Activated naive CD4-positive, alpha-beta T cell treated with anti-CD3 and anti-CD28 coated beads, Interleukin-2, amount 50 U/mL, for 24 hours (primary cell): Measurements from ENCODE around the gene DDX43.
A peak's percentile ranks its signal among the peaks of the same experiment; 100 is the strongest.
"Not testable (repeated sequence)": the region's sequence is repeated elsewhere in the genome, so short reads cannot be mapped to it uniquely, and the experiment has no call there.

Experiments used
- H3K27ac Mint-ChIP-seq: one replicate; pipeline ENCODE4 v1.8.0; 2021; ENCODE audit warnings: mild to moderate bottlenecking, mixed read lengths
- H3K27me3 Mint-ChIP-seq: one replicate; pipeline ENCODE4 v1.8.0; 2021; ENCODE audit warnings: mixed read lengths
- H3K36me3 Mint-ChIP-seq: one replicate; pipeline ENCODE4 v1.8.0; 2021; ENCODE audit warnings: mixed read lengths
- H3K4me1 Mint-ChIP-seq: one replicate; pipeline ENCODE4 v1.8.0; 2021; ENCODE audit warnings: mixed read lengths
- H3K4me3 Mint-ChIP-seq: one replicate; pipeline ENCODE4 v1.8.0; 2021; ENCODE audit warnings: mild to moderate bottlenecking, mixed read lengths
- H3K9me3 Mint-ChIP-seq: one replicate; pipeline ENCODE4 v1.8.0; 2021; ENCODE audit warnings: mixed read lengths

The DDX43 gene

GRCh38 chr6:73435236-73435635 is 40.6 kb downstream of the DDX43 start:
- Mint-ChIP-seq H3K27ac (no peak overlapping the region), H3K4me1 (peaks cover 4% of the 10 kb centered on the region), H3K27me3 (no peaks in the 10 kb centered on the region), H3K36me3 (peaks cover 14% of the 10 kb centered on the region), H3K9me3 (no peaks in the 10 kb centered on the region), H3K4me3 (no peak overlapping the region)

GRCh38 chr6:73443555-73443954 is 48.9 kb downstream of the DDX43 start:
- Mint-ChIP-seq H3K9me3 (no peaks in the 10 kb centered on the region), H3K4me1 (peaks cover 17% of the 10 kb centered on the region), H3K27ac (no peak overlapping the region), H3K27me3 (no peaks in the 10 kb centered on the region), H3K4me3 (no peak overlapping the region), H3K36me3 (peaks cover 23% of the 10 kb centered on the region)

GRCh38 chr6:73451223-73452106 is 56.8 kb downstream of the DDX43 start:
- Mint-ChIP-seq H3K4me3 (peak overlapping the region; percentile 95), H3K36me3 (peaks cover 4% of the 10 kb centered on the region), H3K9me3 (no peaks in the 10 kb centered on the region), H3K4me1 (peaks cover 21% of the 10 kb centered on the region), H3K27me3 (no peaks in the 10 kb centered on the region), H3K27ac (peak overlapping the region; percentile 93)

- peak within 1 kb of the TSS; percentile 95 for H3K4me3 Mint-ChIP-seq
- H3K27me3 Mint-ChIP-seq: no peaks in the 10 kb centered on the region
Measured at GRCh38 chr6:73452107-73452461, 57.5 kb downstream of the DDX43 start, which contains the start of gene CGAS. Gene CGAS (minus strand): TSS chr6:73452297. CDS start chr6:73452181, 116 bp downstream.

GRCh38 chr6:73455865-73456629 is 61.4 kb downstream of the DDX43 start:
- no peaks in the 10 kb centered on the region for H3K36me3 Mint-ChIP-seq
- no peak overlapping the region for H3K4me3 Mint-ChIP-seq
- H3K9me3 Mint-ChIP-seq: no peaks in the 10 kb centered on the region
- peaks cover 11% of the 10 kb centered on the region for H3K4me1 Mint-ChIP-seq
- H3K27me3 Mint-ChIP-seq: no peaks in the 10 kb centered on the region
- H3K27ac Mint-ChIP-seq: peak overlapping the region; percentile 24

More at GRCh38 chr6:73452107-73452461, 57.5 kb downstream of the DDX43 start, which contains the start of gene CGAS:
- Mint-ChIP-seq H3K36me3 (peaks cover 4% of the 10 kb centered on the region), H3K9me3 (no peaks in the 10 kb centered on the region), H3K27ac (peak within 1 kb of the TSS; percentile 93), H3K4me1 (peaks cover 21% of the 10 kb centered on the region)

GRCh38 chr6:73459474-73459873 is 64.8 kb downstream of the DDX43 start:
- not testable (repeated sequence) for H3K36me3 Mint-ChIP-seq, H3K9me3 Mint-ChIP-seq, H3K4me3 Mint-ChIP-seq, H3K27me3 Mint-ChIP-seq
- Mint-ChIP-seq H3K4me1 (peaks cover 22% of the 10 kb centered on the region), H3K27ac (peak overlapping the region; percentile 77)

- peaks cover 22% of the 10 kb centered on the region for H3K4me1 Mint-ChIP-seq
Measured at GRCh38 chr6:73460056-73460455, 65.4 kb downstream of the DDX43 start.

GRCh38 chr6:73461537-73462350 is 67.1 kb downstream of the DDX43 start, which contains the start of gene MTO1:
Gene MTO1 (plus strand): TSS chr6:73461737. CDS start chr6:73461855, 118 bp downstream.
- Mint-ChIP-seq H3K4me3 (peak within 1 kb of the TSS; percentile 93), H3K27ac (peak within 1 kb of the TSS; percentile 98), H3K27me3 (no peaks in the 10 kb centered on the region), H3K36me3 (peaks cover 5% of the 10 kb centered on the region), H3K4me1 (peaks cover 20% of the 10 kb centered on the region), H3K9me3 (no peaks in the 10 kb centered on the region)

More at GRCh38 chr6:73460056-73460455, 65.4 kb downstream of the DDX43 start:
- Mint-ChIP-seq H3K4me3 (peak overlapping the region; percentile 30), H3K36me3 (peaks cover 5% of the 10 kb centered on the region), H3K27me3 (no peaks in the 10 kb centered on the region), H3K9me3 (no peaks in the 10 kb centered on the region), H3K27ac (peak overlapping the region; percentile 77)
